ENCODE results near the gene NKIRAS1.

NKIRAS1 gene

GRCh38 chr3:23865595-23866396 lies 51.0 kb downstream of the NKIRAS1 start:
- Histone ChIP-seq H3K27ac (ENCODE audit: extremely low read depth, low read depth, low read length) (no peak overlapping the region), H3K36me3 (ENCODE audit: control insufficient read depth in 2 of 2, insufficient read depth in 1 of 2, low read length in 2 of 2) (peaks cover 0 to 10% of the 10 kb centered on the region in 2 experiments; a peak in 1 of 3 replicates), H3K9me3 (ENCODE audit: control insufficient read depth, insufficient read depth, low read depth, low read length) (no peaks in the 10 kb centered on the region), H3K4me3 (ENCODE audit: low read depth, low read length) (no peak overlapping the region), H3K4me1 (ENCODE audit: control insufficient read depth, insufficient read depth, low read length) (no peaks in the 10 kb centered on the region; the same call in 1 of the 2 replicates)
- TF ChIP-seq ZBTB8A (tag by site-specific recombination; IDR thresholded peaks at IDR 0.05) (0 out of 2 replicates have a peak, but pooled peaks have one; percentile 15), ZNF114 (tag by site-specific recombination; IDR thresholded peaks at IDR 0.05) (no peak), ZNF133 (tag by site-specific recombination; IDR thresholded peaks at IDR 0.05) (no peak), ZNF121 (tag by site-specific recombination; IDR thresholded peaks at IDR 0.05) (no peak), ZNF600 (tag by site-specific recombination; IDR thresholded peaks at IDR 0.05) (peak; percentile 49; the same call in 1 of the 2 replicates), GLIS1 (tag by site-specific recombination; IDR thresholded peaks at IDR 0.05) (peak; percentile 63; the same call in 1 of the 2 replicates)
- TF ChIP-seq, protein P1, sequence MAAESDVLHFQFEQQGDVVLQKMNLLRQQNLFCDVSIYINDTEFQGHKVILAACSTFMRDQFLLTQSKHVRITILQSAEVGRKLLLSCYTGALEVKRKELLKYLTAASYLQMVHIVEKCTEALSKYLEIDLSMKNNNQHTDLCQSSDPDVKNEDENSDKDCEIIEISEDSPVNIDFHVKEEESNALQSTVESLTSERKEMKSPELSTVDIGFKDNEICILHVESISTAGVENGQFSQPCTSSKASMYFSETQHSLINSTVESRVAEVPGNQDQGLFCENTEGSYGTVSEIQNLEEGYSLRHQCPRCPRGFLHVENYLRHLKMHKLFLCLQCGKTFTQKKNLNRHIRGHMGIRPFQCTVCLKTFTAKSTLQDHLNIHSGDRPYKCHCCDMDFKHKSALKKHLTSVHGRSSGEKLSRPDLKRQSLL (tag by site-specific recombination; IDR thresholded peaks at IDR 0.05), result no peak
- POLR2A ChIA-PET, result interaction anchor here (1.4 kb wide), 1 partner anchor 51 kb away, joined by 5 read pairs; the partner anchor contains the start of genes NKIRAS1 and RPL15
- CTCF ChIA-PET, result interaction anchor here (0.7 to 1.0 kb wide), 3 partner anchors 20 to 187 kb away, joined by 3 to 6 read pairs (median 3); no protein-coding TSS in a partner anchor

- Histone ChIP-seq H3K4me1 (ENCODE audit: control insufficient read depth, insufficient read depth, low read length) (no peaks in the 10 kb centered on the region), H3K9me3 (ENCODE audit: control insufficient read depth, insufficient read depth, low read depth, low read length) (no peaks in the 10 kb centered on the region), H3K4me3 (ENCODE audit: low read depth, low read length) (no peak overlapping the region), H3K27ac (ENCODE audit: extremely low read depth, low read depth, low read length) (no peak overlapping the region), H3K36me3 (ENCODE audit: control insufficient read depth in 2 of 2, insufficient read depth in 1 of 2, low read length in 2 of 2) (peaks cover 0 to 10% of the 10 kb centered on the region in 2 experiments; a peak in 1 of 3 replicates)
- TF ChIP-seq ZBTB17 (tag by site-specific recombination; IDR thresholded peaks at IDR 0.05) (0 out of 2 replicates have a peak, but pooled peaks have one; percentile 12), ZNF791 (tag by site-specific recombination; IDR thresholded peaks at IDR 0.05) (no peak), ZNF549 (tag by site-specific recombination; IDR thresholded peaks at IDR 0.05) (no peak), ZNF433 (tag by site-specific recombination; IDR thresholded peaks at IDR 0.05; ENCODE audit: low read depth) (no peak), MZF1 (tag by site-specific recombination; IDR thresholded peaks at IDR 0.05; ENCODE audit: borderline replicate concordance) (no peak)
- TF ChIP-seq, protein P2, sequence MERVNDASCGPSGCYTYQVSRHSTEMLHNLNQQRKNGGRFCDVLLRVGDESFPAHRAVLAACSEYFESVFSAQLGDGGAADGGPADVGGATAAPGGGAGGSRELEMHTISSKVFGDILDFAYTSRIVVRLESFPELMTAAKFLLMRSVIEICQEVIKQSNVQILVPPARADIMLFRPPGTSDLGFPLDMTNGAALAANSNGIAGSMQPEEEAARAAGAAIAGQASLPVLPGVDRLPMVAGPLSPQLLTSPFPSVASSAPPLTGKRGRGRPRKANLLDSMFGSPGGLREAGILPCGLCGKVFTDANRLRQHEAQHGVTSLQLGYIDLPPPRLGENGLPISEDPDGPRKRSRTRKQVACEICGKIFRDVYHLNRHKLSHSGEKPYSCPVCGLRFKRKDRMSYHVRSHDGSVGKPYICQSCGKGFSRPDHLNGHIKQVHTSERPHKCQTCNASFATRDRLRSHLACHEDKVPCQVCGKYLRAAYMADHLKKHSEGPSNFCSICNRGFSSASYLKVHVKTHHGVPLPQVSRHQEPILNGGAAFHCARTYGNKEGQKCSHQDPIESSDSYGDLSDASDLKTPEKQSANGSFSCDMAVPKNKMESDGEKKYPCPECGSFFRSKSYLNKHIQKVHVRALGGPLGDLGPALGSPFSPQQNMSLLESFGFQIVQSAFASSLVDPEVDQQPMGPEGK (tag by site-specific recombination; IDR thresholded peaks at IDR 0.05), result no peak
- TF ChIP-seq, protein P3, sequence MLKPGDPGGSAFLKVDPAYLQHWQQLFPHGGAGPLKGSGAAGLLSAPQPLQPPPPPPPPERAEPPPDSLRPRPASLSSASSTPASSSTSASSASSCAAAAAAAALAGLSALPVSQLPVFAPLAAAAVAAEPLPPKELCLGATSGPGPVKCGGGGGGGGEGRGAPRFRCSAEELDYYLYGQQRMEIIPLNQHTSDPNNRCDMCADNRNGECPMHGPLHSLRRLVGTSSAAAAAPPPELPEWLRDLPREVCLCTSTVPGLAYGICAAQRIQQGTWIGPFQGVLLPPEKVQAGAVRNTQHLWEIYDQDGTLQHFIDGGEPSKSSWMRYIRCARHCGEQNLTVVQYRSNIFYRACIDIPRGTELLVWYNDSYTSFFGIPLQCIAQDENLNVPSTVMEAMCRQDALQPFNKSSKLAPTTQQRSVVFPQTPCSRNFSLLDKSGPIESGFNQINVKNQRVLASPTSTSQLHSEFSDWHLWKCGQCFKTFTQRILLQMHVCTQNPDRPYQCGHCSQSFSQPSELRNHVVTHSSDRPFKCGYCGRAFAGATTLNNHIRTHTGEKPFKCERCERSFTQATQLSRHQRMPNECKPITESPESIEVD (tag by site-specific recombination; IDR thresholded peaks at IDR 0.05), result no peak
- POLR2A ChIA-PET, result no interaction called here
- CTCF ChIA-PET, result interaction anchor here (1.0 kb wide), 1 partner anchor 11 kb away, joined by 3 read pairs; no protein-coding TSS in a partner anchor
Measured at GRCh38 chr3:23864931-23865330, 51.9 kb downstream of the NKIRAS1 start.

GRCh38 chr3:23863060-23863459 lies 53.7 kb downstream of the NKIRAS1 start:
- no peak overlapping the region for H3K4me3 ChIP-seq (ENCODE audit: low read depth, low read length)
- no peak overlapping the region for H3K27ac ChIP-seq (ENCODE audit: extremely low read depth, low read depth, low read length)
- POLR2A ChIA-PET, result no interaction called here
- TF ChIP-seq, protein P3 (tag by site-specific recombination; IDR thresholded peaks at IDR 0.05), result 0 out of 2 replicates have a peak, but pooled peaks have one; percentile 17
- no peak for TF ChIP-seq PRDM1 (tag by site-specific recombination; IDR thresholded peaks at IDR 0.05)
- no peak for TF ChIP-seq ZNF585B (tag by site-specific recombination; IDR thresholded peaks at IDR 0.05)
- TF ChIP-seq ZFHX2 (tag by site-specific recombination; conservative IDR thresholded peaks at IDR 0.05), result no peak
- peaks cover 4% of the 10 kb centered on the region for H3K4me1 ChIP-seq (ENCODE audit: control insufficient read depth, insufficient read depth, low read length)
- H3K9me3 ChIP-seq (ENCODE audit: control insufficient read depth, insufficient read depth, low read depth, low read length), result no peaks in the 10 kb centered on the region
- peaks cover 0 to 10% of the 10 kb centered on the region in 2 experiments; a peak in 1 of 3 replicates for H3K36me3 ChIP-seq (ENCODE audit: control insufficient read depth in 2 of 2, insufficient read depth in 1 of 2, low read length in 2 of 2)
- CTCF ChIA-PET, result no interaction called here
